GM18507 (cell line): ENCODE results near the gene DNAJA4.

Source experiments
- DNase-seq: peaks from one replicate; pipeline ENCODE4 v3.0.0; 2011; ENCODE audit warnings: low read depth; ENCODE audit not compliant: insufficient read length; ENCODE audit errors: extremely low spot score
- FAIRE-seq: peaks from 2 replicates; lab custom pipeline; 2011; peaks lifted over from hg19 to GRCh38; lab: Jason Lieb, UNC

Gene DNAJA4

DNA sequence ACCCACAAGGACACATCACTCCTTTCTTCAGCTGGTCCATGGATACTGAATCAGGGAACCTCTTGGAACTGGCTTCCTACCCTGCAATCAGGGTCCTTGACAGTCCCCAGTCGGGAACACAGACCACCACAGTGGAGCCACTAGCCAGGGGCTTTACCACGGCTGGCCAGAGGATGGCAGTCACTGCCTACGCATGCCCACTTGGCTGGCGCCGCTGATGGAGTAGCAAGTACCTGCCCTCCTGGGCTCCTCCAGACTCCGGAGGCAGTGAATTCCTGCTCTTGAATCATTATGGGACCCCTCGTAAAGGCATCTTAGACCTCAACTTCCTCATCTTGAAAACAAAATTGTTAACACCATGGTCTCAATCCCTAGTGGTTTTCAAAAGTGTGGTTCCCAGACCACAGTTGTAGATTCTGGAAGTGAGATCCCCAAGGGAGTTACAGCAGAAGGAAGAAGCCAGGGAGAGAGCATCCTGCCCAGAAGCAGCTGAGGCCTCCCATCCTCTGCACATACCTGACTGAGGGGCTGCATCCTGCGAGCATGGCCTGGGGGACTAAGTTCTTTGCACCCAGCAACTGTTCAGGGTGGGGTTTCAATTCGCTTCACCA is 44.2 kb downstream of the DNAJA4 start:
- no peak for FAIRE-seq
- no peak for DNase-seq

DNA sequence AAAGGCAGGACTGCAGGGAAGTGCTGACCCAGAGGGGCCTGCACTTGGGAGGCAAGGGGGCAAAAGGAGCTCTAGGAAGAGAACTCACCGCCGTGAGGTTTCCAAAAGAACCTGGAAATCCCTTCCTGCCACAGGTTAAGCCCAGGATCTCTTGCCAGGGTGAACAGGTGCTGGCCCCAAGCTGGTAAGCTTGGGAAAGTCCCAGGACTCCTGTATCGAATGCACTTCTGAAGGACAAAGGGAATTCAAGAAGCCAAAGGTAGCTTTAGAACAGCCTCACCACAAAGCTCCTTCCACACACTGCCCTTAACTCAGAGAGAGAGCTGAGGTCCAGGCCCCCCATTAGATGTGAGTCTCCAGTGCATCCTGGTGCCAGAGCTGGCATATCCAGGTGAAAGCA is 46.9 kb downstream of the DNAJA4 start:
- DNase-seq (no peak), FAIRE-seq (no peak)

DNA sequence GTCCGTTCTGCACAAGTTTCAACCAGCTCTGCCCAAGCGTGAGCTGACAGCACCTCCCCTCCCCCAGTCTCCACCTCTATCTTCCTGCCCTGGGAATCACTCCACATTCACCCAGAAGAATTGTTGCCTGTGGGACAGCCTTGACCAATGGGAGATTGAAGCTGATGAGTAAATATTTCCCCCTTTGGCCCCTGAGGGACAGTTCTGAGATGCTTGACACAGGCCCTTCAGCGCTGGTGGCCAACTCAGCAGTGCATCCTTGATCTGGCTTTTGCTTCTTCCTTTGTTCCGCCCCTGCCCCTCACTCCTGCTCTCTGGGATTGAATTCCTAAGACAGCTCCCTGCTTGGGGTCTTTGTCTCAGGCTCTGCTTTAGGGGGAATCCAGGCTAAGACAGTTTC is 48.2 kb downstream of the DNAJA4 start:
- FAIRE-seq: no peak
- DNase-seq: no peak

DNA sequence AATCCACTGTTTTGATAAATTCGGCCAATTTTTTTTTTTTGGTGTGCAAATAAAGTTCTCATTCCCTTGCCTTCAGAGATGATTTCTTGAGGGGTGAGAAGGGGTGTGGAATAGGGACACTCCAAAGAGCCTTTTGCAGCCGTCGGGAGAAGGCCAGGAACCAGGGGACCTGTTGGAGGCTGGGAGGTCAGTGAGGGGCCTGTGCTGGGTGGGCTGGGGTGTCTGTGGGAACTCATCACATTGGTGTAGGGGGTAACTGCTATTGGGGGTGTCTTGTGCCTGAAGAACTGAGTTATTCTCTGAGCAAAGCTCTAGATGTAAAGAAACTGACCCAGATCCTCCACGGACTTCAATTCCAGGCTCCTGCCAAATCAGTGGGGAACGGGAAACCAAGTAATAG is 48.6 kb downstream of the DNAJA4 start:
- FAIRE-seq (no peak), DNase-seq (no peak)

DNA sequence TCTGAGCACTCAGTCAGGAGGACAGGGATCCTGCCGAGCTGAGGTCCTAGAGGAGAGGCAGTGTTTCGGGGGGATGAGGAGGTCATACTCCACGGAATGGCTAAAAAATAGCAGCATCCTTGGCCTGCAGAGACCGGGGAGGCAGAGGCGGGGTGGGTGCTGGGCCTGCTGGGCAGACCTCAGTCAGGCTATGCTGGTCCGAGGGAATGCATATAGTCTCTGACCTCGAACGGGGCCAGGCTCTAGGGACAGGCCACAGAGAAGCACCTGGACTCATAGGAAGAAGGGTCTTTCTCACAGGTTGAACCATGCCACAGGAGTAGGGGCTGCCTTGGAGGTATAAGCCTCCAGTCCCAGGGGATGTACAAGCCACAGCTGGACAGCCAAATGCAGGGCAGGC is 49.0 kb downstream of the DNAJA4 start:
- no peak for FAIRE-seq
- DNase-seq: no peak

DNA sequence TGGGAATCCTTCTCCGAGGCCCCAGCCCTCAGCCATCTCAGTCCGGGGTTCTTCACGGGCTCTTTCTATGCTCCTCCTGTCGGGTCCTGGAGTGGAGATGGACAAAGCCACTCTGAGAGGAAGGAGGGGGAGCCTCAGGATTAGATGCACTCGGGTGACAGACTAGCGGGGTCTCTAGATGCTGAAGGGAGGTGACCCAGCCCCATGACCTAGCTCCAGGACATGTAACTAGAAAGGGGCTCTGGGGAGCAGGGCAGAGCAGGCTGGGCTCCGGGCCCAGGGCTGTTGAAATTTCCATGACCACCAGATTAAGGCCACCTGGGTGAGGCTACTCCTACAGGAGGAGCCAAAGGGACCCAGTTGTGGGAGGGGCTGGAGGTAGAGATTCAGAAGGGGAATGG is 49.8 kb downstream of the DNAJA4 start:
- DNase-seq (no peak), FAIRE-seq (no peak)

DNA sequence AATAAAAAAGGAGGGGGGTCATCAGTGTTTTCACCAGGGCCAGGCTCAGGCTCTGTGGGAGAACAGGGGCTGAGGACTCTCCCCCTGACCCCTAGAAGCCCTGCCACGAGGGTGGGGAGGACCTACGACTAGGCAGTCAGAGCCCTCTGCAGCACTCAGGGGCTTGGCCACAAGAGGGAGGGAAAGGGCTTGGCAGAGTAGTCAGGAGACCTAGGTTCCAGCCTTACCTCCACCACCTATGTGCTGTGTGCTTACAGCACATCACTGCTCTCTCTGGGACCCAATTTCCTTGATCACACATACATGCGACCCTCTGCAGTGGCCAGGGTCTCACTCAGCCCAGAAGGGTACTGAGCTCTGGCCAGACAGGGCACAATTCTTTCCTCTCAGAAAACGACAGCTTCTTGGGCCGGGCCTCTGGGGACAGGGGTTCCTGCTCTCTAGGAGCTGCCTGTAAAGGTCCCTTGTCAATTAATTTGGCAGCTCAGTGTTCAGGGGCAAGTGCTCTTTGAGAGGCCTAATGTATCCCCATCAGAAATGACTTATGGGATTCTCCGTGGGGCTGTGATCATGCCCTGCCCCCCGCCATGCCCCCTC is 51.4 kb downstream of the DNAJA4 start:
- FAIRE-seq (no peak), DNase-seq (no peak)

DNA sequence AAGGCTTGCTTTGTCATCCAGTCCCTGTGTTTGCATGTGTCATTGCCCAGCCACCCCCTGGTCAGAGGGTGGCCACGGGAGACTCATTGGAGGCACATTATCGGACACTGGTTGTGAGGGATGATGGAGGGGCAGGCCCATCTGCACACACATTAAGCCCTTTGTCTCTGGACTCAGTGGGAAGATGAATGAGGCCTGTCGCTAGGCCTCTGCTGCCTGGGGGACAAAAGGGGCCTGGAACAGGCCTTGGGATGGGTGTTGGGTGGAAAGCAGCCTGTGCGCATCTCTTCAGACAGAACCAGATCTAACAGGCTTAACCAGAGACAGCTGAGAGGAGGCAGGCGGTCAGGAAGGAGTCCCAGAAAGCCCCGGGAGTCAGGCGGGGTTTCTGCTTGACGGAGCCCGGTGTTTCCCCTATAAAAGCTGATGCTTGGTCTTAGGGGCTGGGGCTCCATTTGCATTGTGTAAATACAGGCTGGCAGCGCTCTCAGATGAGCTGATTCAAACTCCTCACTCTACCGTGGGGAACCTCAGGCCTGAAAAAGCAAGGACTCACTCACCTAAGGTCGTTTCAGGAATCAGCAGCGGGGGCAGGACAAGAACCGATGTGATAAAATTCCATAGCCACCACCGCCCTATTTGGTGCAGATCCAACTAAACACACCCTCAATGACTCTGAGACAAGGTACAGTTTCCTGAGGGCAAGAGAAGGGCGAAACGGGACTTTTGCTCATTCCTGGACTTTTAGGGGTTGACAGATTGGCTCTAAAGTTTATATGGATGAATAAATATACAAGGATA is 52.1 kb downstream of the DNAJA4 start:
- DNase-seq: no peak
- no peak for FAIRE-seq

DNA sequence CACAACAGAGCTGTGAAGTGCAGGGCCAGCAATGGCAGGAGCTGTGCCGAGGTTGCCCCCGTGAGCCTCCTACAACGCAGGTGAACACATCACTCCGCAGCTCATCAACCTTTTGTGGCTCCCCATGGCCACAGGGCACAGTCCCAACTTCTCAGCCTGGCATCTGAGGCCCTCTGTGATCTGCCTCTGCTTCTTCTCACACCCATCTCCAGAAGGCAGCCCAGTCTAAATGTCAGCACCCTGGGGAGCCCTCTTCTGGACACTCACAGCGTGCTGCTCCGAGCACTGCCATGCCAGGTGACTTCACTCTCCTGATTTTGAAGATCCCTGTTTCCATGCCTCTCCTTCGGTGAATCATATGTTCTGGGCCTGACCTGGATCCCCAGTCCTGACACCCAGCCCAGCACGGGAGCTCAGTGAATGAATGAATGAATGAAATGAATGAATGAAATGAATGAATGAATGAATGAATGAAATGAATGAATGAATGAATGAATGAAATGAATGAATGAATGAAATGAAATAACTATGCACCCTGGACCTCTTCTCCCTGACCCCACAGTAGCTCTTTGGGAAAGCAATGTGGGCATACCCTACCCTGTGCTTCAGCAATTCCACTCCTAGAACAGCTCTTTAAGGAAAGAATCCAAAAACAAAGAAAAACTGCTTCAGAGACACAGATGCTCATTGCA is 52.9 kb downstream of the DNAJA4 start:
- DNase-seq (no peak), FAIRE-seq (no peak)

DNA sequence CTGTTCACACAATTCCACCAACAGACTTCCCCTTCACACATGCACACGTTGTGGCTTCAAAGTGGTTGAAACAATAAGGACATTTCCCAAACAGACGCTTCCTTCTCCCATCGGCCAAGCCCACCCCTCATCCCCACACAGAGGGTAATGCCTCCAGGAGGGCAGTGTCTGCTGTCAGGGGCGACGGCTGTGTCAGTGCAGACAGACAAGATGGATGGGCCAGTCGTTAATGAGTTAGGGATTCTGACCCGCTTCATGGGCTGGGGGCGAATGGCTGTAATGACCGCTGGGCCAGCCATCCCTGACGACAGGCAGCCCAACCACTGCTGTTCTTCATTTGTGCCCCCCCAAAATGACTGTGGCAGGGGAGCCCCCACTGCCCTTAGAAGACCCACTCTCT is 55.2 kb downstream of the DNAJA4 start:
- no peak for DNase-seq
- FAIRE-seq: no peak

DNA sequence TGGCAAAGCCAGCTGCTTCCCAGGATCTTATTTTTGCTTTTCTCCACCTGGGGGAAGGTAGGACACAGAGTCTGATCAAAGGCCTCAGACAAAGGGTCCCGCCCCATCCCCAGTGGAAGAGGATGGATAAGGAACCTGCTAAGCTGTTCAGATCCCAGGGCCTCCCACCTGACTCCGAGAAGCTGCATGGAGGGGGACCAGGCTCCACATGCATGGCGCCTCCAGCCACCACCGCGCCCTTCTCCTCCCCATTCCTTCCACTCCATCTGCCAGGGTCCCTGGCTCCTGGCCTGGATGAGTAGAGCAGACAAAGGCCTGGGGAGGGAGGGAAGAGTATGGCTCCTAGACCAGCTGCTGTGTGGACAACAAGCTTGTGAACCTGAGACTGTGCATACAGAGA is 55.8 kb downstream of the DNAJA4 start:
- DNase-seq (no peak), FAIRE-seq (no peak)

DNA sequence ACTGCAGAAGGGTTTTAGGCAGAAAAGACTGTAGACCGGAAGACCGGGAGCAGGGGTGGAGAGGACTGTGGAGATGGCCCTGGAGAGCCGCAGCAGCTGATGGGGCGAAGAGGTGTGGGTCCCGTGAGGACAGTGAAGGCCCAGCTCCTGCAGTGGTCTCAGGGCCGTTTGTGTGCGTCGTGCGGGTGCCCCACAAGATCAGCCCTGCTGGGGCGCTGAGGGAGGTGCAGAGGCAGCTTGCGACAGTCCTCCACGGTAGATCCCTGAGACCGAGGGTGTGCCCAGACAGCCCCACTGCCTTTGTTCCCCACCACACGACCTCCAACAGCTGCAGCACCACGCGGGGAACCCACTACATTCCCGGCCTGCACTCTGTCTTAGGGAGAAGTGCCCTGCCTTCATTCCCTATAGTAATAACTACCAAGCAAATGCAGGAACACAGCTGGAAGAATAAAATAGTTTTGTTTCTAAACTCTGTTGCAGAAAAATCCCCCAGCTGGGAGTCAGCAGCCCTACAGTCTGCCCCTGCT is 56.7 kb downstream of the DNAJA4 start:
- DNase-seq (no peak), FAIRE-seq (no peak)

DNA sequence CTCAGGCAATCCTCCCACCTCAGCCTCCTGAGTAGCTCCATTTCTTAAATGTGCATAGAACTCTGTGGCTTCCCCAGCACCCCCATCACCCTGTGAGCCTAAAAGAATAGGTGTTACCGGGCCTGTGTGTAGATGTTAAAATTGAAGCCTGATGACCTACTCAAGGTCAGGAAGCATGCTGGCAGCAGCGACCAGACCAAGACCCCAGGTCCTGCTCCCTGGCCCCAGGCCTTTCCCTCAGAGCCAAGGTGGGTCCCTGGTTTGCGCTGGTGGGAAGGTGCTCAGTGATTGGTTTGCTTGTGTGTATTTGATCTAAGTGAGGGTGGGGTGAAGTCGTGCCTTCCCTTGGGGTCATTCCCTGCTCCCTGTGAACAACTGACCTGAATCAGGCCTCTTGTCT is 57.4 kb downstream of the DNAJA4 start:
- no peak for FAIRE-seq
- no peak for DNase-seq

DNA sequence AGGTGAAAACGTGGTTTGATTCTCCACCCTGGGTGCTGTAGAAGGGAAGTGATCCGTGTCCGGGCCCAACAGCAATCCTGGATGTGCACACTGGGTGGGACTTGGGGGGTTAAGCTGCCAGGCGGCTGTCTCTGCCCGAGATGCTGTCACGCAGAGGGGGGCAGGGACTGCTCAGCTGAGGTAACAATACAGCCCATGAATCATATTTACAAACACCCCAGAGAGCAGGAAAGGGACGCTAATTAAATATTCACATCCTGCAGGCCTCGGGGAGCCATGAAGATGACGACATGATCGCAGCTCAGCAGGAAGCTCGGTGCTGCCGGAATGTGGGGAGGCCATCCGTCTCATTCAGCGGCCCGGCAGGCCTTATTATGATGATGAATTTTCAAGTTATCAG is 57.9 kb downstream of the DNAJA4 start:
- no peak for DNase-seq
- FAIRE-seq: no peak

DNA sequence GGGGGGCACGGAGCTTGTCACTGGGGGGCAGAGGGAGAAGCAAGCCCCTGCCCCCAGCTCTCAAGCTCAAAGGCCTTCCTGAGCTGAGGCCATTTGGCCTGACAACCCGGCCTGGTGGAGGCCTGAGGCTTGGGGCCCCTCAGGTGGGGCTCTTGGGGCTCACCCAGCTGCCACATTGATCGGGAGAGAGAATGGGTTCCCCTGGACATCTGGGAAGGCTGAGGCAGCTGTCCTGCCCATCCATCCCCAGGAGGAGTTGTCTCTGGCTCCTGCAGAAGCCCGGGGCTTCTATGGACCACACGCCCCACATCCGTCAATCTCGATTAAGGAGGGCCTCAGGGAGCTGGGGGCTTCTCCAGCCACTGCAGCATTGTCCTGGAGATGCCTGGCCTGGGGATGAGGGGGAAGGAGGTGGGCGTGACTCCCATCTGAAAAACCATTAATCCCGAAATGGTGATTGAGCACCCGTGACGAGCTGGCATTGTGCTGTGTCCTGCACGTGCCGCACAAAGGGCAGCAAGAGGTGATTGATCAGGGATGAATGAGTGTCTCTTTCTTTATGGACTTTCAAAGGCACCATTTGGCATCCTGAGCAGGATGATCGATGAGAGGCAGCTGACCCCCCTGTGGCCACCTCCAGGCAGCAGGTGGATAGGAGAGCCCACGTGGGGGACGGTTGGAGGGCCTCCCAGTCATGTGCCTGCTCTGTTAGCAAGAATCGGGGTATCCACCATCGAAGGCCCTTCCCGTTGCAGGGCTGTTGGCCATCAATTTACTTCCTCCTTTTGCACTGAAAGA is 58.6 kb downstream of the DNAJA4 start:
- FAIRE-seq: no peak
- DNase-seq: no peak

DNA sequence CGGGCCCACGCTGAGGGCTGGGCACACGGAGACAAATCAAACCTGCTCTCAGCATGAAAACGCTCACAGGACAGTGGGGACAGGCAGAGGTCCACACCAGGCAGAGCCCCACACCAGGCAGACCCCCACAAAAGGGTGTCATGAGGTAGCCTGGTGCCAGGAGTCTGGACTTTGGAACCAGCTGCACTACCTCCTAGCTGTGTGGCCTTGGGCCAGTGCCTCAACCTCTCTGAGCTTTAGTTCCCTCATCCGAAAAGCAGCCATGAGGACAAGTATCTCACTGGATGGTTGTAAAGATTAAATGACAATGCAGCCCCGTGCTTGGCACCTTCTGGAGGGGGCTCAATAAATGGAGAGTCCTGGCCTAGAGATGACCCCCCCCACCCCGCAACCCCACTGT is 59.3 kb downstream of the DNAJA4 start:
- no peak for FAIRE-seq
- DNase-seq: no peak

DNA sequence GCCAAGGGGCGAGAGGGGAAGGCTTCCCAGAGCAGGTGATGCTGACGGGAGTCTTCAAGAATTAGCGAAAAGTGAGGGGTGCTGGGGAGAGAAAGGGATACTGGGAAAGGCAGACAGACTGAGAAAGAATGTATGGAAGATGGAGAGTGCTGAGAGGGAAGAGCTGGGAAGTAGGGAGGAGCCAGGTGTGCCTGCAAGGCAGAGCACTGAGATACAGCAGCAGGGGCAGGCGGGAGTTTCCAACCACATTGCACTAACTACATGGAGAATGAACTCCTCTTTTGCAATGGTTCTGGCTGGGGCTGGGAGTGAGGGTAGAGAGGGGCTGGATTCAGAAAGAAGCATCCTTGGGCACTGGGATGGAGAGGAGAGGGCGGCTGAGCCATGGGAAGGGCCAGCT is 59.8 kb downstream of the DNAJA4 start:
- no peak for FAIRE-seq
- no peak for DNase-seq

DNA sequence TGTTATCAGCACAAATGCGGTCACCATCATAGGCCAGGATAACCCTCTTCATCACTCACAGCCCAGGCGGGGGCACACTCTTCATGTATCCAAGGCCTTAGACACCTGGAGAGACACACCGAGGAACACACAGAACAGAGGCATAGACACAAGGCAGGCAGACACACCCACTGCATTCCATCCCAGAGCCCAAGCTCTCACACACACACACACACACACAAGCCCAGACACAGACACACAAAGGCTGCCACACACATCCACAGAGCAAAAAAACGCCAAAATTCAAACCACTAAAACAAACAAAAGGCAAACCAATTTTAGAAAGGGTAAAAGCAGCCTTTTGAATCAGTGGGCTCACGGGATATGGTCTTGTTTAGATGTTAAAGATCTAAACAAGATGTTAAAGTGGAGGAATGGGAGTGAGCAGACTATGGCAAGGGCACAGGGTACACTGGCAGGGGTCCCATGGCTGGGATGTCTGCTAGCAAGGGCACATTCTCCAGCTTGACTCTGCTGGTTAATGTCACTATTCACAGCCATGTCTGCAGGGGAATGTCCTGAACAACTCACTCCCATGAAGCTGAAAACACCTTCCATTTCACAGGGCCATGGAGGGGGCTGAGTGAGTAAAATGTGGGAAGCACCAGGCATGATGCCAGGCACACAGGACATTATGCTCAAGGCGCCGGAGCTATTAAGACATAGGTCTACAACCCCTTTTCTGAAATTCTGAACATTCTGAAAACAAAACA is 60.9 kb downstream of the DNAJA4 start:
- DNase-seq (no peak), FAIRE-seq (no peak)

DNA sequence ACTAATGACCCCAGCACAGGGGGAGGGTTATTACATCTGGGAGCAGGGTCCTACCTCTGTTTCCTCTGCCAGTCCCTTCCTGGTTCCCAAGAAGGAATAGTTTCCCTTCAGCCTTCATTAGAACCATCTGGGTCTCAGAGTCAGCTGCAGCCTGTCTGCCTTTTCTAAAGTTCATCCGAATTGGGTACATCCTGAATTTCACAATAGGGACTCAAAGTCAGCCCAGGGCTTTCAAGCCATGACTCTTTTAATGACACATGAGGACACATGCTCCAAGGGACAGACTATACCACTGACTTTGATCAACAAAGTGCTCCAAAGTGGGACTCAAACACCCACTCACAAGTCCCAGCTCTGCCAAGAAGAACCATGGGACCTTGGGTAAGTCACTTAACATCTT is 63.1 kb downstream of the DNAJA4 start:
- FAIRE-seq: no peak

More for the DNA sequence above, 63.1 kb downstream of the DNAJA4 start:
- no peak for DNase-seq
